HG02642 (cell line): ENCODE measurements around the gene ZSWIM4.
A peak's percentile ranks its signal among the peaks of the same experiment; 100 is the strongest.
"Not testable (repeated sequence)": the region's sequence is repeated elsewhere in the genome, so short reads cannot be mapped to it uniquely, and the experiment has no call there.

Source experiments
- ATAC-seq: cut with Tn5 transposase; IDR thresholded peaks from one replicate; pipeline ENCODE4 v1.9.1; 2021; ENCODE audit warnings: mild to moderate bottlenecking; ENCODE audit not compliant: unreplicated experiment, poor library complexity

The ZSWIM4 gene

DNA sequence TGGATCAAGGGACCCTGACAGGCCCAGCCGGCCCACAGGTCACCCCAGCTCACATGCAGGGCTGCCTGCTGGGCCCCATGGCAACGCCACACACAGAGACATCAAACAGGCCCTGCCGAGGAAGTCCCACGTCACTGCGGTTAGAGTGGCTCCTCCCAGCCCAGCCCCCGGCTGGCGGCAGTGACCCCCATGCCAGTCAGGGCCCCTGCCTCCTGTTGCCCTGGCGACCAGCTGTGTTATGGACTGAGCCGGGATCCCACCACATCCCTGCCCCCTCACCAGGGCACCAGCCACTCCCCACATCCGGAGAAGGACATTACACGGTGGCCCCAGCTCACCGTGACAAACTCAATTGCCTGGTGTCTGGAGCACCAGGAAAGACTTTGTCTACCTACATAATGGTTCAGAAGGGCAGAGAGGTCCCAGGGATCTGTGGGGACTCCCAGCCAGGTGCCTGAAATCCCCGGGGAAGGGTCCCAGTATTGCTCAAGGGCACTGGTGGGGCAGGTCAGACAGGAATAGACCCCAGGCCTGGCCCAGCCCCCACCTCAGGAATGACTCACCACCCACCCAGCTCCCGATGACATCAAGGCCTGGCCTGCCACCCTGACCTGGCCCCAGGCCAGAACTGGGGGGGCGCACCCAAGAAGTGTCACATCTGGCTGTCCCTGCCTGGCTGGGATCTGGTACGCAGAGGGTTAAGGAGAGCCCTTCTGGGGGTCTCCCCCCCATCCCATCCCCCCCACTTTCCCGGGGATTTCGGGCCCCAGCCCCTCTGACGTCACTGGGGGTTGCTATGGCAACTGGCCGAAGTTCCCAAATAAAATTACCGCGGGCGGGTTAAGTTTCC is 51.5 kb downstream of the ZSWIM4 start:
- peak; percentile 38 for ATAC-seq

DNA sequence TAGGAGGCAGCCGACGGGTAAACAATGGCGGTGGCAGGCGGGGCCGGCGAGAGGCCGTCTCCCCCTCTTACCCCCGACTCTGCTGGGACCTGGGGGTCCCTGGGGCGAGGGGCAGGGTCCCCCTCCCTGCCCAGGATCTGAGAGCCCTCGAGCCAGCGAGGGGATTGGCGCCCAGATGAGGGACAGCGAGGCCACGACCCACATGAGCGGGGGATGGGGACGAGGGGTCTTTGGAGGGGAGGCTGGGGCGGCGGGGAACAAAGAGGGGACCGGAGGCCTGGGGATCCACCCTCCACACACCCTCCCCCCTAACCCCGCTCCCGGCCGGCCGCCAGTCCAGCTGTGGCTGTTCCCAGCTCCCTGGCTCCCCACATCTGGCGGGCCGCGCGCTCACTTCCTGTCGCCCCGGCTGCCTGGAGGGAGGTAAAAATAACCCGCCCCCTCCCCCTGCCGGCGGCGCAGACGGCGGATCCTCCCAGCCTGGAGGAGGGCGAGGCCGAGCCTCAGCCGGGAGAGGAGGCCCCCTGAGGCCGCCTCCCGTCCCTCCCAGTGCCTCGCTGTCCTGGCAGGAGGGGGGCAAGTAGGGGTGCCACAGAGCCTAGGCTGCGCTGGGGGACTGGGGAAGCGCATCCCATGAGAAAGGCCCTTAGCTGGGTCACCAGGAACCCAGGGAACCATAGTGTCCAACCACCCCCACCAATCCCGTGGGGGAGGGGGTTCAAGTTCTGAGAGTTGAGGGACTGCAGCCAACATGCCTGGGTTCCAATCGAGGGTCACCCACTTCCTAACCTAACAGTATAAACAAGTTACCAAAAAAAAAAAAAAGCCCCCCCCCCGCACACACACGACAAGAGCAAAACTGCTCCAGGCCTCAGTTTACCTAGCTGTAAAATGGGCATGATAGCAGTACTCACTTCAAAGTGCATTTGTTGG is 52.4 kb downstream of the ZSWIM4 start:
- ATAC-seq = peak; percentile 38

GRCh38 chr19:13848340-13848677 is 53.1 kb downstream of the ZSWIM4 start:
- ATAC-seq = no peak

DNA sequence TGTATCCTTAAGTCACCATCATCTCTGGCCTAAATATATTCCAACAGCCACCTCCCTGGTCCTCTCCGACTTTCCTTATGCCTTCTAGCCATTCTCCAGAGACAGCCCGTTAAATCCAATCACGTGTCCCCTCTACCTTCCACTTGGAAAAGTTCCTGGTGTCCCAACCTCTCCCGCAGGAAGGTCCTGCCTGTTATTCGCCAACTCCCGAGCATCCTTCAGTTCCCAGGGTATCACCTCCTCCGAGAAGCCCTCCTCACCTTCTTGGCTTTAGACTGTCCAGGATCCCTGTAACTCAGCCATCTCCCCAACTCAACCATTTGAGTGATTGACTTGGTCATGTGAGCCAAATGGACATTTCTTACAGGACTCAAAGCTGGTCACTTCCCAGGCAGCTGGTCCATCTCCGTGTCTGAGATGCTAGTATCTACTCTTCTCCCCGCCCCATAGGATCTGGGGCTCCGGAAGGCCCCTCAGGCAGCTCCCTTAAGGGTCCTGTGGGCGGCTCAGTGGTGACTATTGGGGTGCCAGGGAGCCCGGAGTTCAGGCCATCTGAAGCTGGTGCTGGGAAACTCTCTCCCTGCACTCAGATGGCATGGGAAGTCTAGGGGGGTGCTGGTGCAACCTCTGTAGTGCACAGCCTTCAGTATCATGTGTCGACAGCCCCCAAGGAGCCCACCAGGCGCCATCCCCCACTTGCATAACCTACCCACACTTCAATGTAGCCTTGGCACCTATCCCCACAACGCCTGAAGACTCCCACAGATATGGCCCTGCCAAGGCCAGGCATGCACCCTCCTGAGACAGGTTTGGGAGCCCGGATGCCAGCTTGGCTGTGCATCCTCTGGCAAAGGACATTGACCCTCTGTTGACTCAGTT is 53.8 kb downstream of the ZSWIM4 start:
- no peak for ATAC-seq

- ATAC-seq = no peak
These were observed 55.0 kb downstream of the ZSWIM4 start for GRCh38 chr19:13849991-13850909.

DNA sequence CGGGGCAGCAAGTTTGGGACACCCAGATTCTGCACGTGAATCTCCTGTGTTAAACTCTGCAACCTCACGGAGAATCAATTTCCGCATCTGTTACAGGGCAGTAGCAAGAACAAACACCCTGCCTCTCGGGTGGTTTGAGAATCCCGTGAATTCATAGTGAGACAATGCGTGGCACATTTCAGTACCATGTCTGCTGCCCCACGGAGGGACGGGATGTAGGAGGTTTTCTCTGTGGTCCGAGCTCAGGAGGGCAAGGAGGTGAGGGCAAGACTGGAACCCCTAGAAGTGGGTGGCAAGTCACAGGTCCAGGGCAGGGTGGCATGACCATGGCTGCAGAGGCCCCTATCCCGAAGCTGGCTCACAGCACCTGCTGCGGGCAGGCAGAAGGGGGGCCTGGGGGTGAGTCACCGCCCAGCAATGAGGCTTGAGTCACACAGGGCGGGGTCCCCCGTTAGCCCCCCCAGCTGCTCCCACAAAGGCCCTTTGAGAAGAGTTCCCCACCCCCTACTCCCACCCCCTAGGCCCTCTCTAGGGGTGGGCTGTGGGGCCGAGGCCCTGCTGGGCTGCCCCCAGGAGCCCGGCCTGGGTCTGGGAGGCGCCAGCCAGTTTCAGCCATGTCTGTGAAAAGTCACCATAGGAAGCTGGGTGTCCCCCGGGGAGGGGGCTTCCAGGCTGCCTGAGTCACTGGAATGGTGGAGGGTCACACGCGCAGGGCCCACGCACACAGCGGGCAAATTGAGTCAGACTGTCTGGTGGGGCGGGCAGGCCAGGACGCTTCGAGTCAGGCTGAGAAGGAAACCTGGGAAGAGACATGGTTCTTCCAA is 55.9 kb downstream of the ZSWIM4 start:
- no peak for ATAC-seq

DNA sequence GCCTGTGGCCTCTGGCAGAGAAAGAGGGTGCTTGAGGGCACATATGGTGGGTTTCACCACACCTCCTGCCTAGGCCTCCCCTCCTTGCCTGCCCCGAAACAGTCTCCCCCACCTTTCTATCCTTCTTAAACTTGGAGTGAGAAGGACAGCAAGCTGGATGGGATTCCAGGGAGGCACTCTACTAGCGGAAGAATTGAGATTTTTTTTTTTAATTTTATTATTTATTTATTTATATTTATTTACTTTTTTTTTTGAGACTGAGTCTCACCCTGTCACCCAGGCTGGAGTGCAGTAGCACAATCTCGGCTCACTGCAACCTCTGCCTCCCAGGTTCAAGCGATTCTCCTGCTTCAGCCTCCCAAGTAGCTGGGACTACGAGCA is 56.5 kb downstream of the ZSWIM4 start:
- not testable (repeated sequence) for ATAC-seq

- not testable (repeated sequence) for ATAC-seq
These were observed 57.0 kb downstream of the ZSWIM4 start for GRCh38 chr19:13852171-13852707.

DNA sequence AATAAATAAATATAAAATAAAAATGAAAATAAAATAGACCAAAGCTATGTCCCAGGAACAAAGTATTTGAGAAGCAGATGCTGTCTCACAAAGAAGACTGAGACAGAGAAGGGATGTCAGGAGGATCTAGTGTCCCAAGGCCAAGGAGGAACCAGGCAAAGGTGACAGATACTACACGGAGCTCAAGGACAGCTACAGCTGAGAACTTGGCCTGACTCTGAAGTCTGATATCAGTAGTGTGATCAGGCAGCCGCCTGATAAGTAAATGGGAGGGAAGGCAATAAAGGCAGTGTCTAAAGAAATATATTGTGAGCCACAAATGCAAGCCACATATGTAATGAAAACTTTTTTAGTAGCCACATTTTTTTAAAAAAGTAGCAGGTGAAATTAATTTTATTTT is 61.3 kb downstream of the ZSWIM4 start:
- no peak for ATAC-seq

GRCh38 chr19:13859361-13859880 is 64.2 kb downstream of the ZSWIM4 start:
- ATAC-seq = no peak

GRCh38 chr19:13860679-13861391 is 65.6 kb downstream of the ZSWIM4 start:
- ATAC-seq = no peak

GRCh38 chr19:13861392-13861713 is 66.1 kb downstream of the ZSWIM4 start:
- no peak for ATAC-seq

GRCh38 chr19:13861714-13862531 is 66.7 kb downstream of the ZSWIM4 start:
- ATAC-seq = peak; percentile 70

GRCh38 chr19:13864046-13864666 is 68.9 kb downstream of the ZSWIM4 start:
- ATAC-seq = no peak

DNA sequence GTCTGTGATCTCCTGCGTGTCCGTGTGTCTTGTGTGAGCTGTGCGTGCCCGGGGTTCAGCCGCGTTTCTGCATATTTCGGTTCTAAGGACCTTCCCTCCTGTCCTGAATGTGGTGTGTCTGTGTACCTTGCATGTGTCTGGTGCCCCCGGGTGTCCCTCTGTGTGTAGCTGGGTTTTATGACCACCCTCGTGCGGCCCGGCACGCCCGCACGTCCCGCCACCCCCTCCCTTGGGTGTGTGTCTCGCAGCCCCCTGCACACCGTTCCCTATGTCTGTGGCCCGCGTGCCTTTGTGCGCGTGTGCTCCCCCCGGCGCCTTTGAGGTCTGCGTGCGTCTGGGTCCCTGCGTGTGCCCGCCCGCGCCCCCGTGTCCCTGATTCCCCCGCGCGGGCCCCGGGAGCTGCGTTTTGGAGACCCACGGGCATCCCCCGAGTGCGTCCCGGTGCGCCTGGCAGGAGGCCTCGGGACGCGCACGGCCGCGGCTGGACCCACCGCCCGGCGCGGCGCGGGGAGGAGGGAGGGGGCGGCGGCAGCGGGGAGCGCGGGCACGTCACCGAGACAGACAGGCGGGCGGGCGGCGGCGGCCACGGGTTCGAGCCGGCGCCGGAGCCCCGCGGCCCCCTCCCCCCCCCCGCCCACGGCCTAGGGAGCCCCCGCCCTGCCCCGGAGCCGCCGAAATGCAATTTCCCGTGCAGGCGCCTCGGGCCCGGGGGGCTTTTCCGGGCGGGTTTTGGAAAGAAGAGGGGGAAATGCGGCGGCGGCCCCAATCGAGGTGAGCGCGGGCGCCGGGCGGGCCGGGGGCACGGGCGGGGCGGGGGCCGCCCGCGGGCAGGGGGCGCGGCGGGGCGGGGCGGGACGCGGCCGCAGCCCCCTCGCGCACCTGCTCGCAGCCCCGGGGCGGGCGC is 69.7 kb downstream of the ZSWIM4 start:
- ATAC-seq = no peak
